Measurements from ENCODE around the gene SLC12A2. TPM values are rescaled to one million over a fixed set of nuclear protein-coding genes. Genes with fewer than 3 reads are reported as not detected.

The SLC12A2 gene
- polyA plus RNA-seq, 1 donor, result 56.4 TPM

DNA sequence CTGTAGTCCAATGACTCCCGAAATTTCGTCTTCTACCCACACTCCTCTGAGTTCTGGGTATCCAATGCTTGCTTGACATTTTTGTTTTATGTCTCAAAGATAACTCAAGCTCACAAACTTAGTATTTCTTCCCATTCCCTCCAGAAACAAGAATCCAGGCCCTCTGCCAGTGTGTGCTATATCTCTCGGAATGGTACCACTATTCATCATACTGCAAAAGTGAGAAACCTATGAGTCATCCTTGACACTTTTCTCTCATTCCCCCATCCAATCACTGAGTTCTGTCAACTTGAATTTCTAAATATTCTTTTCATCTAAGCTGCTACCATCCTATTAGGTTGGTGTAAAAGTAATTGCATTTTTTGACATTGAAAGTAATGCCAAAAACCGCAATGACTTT is 9.8 kb downstream of the SLC12A2 start:
- DNase-seq, result no peak

DNA sequence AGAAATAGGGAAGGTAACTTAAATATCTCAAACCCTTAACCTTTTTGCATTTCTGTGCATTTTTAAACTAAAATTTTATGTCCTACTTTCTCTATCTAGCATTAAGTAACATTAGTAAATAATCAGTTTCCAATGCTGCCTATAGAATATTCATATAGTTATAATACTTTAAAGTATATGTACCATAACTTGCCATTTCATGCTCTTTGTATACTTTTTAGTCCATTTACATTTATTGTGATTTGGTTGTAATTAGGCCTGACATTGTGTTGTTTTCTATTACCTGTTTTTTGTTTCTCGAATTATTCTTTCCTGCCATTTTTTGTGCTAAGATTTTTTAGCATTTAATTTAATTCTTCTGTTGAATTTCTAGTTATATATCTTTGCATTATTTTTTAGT is 13.7 kb downstream of the SLC12A2 start:
- no peak for DNase-seq

DNA sequence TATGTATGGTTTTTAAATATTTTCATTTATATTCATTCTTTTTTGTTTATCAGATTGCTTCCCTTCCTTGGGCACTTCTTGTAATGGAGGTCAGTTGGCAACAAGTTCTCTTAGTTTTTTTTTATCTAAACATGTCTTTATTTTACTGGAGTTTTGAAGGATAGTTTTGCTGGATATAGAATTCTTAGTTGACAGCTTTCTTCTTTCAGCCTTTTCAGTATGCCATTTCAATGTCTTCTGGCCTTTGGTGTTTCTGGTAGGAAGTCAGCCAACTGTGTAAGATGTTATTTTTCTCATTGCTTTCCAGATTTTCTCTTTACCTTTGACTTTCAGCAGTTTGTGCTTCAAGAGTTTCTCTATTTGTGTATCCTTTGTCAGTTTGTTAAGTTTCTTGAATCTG is 14.2 kb downstream of the SLC12A2 start:
- no peak for DNase-seq

DNA sequence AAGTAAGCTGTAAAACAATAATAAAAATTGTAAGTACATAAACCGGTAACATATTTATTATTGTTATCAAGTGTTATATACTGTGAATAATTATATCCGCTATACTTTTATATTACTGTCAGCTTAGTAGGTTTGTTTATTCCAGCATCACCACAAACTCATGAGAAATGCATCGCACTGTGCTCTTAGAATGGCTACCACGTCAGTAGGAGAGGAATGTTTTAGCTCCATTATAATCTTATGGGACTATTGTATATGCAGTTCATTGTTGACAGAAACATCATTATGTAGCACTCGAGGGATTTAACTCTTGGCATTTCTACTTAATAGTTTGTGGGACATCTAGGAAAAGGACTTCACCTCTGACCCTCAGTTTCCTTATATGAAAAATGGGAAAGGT is 16.4 kb downstream of the SLC12A2 start:
- DNase-seq, result no peak

- no peak for DNase-seq
Measured at GRCh38 chr5:128100860-128101557, 17.4 kb downstream of the SLC12A2 start.

DNA sequence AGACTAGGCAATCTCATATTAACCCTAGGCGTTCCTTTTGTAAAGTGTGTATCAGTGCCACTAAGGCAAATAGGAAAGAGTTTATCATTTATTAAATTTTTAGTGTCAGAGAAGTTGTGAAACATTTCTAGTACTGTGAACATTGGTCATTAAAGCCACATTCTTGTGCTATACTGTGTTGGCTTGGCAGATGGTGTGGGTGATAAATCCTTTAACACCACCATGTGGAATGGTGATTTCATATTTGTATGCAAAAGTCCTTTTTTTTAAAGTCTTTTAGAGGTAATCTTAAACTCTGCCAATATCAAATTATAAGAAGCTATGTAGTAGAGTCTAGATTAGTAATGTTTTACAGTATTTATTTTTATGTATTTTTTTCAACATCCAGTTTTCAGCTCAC is 18.1 kb downstream of the SLC12A2 start:
- DNase-seq, result no peak

DNA sequence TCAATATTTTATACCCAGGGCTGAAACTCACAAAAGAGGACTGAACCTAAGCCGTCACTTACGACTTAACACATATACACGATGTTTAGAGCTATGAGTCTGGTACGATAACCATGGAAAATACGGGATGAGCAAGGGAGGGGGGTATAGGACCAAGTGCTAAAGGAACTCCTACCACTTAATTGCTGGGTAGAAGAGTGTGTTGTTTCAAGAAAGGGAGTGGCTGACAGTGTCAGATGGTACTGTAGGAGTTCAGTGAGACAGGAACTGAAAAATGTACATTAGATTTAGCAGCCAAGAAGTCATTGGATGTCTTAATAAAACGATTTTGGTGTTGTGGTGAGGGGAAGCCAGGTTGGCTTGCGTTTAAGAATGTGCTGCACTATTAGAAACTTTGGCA is 21.6 kb downstream of the SLC12A2 start:
- no peak for DNase-seq

DNA sequence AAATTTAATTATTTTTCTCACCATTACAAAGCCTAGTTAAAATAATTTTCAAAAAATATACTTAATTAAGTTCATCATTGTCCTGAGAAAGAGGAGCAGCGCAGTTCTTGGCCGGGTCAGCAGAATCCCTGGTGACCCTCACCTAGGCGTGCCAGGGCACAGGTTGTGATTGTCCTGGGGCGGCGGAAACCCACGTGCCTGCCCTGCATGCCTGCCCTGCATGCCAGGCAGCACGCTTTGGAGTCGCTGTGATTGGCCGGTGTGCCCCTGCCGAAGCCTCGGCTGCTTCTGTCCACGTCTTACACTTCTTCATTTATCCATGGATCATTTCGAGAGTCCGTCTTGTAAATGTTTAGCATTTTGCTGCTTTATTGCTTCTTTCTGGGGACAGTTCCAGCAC is 25.6 kb downstream of the SLC12A2 start:
- no peak for DNase-seq

- no peak for DNase-seq
Measured at GRCh38 chr5:128109766-128110165, 26.2 kb downstream of the SLC12A2 start.

GRCh38 chr5:128111818-128112448 is 28.4 kb downstream of the SLC12A2 start:
- no peak for DNase-seq

- DNase-seq, result no peak
Measured at GRCh38 chr5:128116445-128116844, 32.9 kb downstream of the SLC12A2 start.

DNA sequence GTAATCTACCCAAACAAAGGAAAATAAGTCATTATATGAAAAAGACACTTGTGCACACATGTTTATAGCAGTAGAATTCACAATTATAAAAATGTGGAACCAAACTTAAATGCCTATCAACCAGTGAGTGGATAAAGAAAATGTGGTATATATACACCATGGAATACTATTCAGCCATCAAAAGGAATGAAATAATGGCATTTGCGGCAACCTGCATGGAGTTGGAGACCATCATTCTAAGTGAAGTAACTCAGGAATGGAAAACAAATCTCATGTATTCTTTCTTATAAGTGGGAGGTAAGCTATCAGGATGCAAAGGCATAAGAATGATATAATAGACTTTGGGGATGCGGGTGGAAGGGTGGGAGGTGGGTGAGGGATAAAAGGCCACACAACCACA is 34.6 kb downstream of the SLC12A2 start:
- DNase-seq, result no peak

GRCh38 chr5:128121651-128122050 is 38.1 kb downstream of the SLC12A2 start:
- no peak for DNase-seq

- no peak for DNase-seq
Measured at GRCh38 chr5:128123936-128124335, 40.4 kb downstream of the SLC12A2 start.

- DNase-seq, result no peak
Measured at GRCh38 chr5:128126241-128126640, 42.7 kb downstream of the SLC12A2 start.

GRCh38 chr5:128132499-128132898 is 48.9 kb downstream of the SLC12A2 start:
- no peak for DNase-seq

DNA sequence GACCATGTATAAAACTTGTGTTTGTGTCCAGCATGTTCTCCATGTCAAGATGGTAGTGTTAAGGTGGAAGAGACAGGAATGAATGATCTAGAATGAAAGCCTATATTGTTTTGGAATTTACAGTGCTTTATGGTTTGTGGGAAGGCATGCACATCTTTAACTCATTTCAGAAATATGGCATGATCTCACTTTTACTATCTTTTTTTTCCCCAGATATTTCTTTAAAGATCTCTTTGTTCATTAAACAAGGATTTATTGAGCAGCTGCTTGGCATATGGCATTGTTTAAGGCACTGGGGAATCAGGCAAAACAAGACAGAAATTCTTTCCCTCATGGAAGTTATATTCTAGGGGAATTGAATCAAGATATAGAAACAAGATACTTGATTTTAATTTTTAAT is 51.7 kb downstream of the SLC12A2 start:
- no peak for DNase-seq

DNA sequence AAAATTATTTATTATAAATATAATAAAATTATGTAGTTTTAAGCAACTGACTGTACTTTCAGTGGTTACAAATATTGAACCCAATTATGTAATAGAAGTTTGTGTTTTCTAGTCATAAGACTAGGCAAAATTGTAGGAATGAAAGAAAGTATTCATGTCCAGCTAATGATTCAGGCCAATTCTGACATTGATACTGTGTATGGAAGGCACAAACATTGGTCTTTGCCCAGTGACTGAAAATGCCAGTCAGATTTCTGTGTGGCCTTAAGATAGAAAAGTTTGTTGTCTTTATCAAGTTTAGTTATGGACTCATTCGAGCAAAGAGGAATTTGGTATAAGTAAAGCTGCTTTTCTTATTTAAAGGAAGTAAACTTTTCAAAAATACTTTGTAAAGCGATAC is 60.3 kb downstream of the SLC12A2 start:
- no peak for DNase-seq

DNA sequence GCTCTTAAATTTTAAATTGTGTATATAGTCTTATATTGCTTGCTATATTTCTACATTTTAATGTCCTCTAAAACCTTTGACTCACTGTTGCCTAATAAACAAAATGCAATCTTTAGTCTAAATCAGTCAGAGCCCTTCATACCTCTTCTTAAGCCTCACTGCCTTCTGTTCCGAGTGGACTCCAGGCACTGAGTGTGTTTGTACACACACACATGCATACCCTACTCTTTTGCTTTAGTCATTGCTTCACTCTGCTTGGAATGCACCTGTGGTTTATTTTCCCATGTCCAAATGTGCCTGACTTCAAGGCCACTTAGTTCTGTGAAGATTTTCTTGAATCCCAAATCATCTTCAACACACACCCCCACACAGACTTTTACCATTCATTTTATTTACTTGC is 60.9 kb downstream of the SLC12A2 start:
- DNase-seq, result no peak

DNA sequence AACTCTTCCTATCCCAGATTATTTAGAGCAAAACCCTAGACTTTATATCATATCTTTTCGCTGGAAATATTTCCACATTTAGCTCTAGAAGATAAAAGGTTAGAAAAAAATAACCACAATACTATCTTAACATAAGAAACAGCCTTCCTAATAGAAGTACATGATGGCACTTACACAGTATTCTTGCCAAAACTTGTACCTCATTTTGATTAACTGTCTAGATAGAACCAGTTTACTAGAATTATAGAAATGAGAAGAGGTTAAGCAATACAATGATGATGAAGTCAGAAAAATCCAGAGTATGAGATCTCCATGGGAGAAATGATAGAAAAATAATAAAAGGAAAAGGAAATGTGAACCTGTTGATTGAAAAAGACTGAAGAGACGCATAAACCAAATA is 63.1 kb downstream of the SLC12A2 start:
- no peak for DNase-seq

- DNase-seq, result no peak
Measured at GRCh38 chr5:128154943-128155342, 71.4 kb downstream of the SLC12A2 start.

- no peak for DNase-seq
Measured at GRCh38 chr5:128155776-128156175, 72.2 kb downstream of the SLC12A2 start.

GRCh38 chr5:128156521-128156920 is 73.0 kb downstream of the SLC12A2 start:
- no peak for DNase-seq

DNA sequence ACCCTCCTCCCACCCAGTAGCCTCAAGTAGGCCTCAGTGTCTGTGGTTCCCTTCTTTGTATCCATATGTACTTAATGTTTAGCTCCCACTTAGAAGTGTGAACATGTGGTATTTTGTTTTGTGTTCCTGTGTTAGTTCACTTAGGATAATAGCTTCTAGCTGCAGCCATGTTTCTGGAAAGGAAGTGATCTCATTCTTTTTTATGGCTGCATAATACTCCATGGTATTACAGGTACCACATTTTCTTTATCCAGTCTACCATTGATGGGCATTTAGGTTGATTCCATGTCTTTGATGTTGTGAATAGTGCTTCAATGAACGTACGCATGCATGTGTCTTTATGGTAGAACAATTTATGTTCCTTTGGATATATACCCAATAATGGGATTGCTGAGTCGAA is 74.8 kb downstream of the SLC12A2 start:
- DNase-seq, result no peak
